HG03558 (cell line): ENCODE measurements around the gene KRTAP12-1.
"Not testable (repeated sequence)": the region's sequence is repeated elsewhere in the genome, so short reads cannot be mapped to it uniquely, and the experiment has no call there.

Source experiments
- ATAC-seq: cut with Tn5 transposase; IDR thresholded peaks from one replicate; pipeline ENCODE4 v1.9.1; 2021; ENCODE audit warnings: moderate number of reproducible peaks; ENCODE audit not compliant: unreplicated experiment; ENCODE audit errors: extremely low read depth

KRTAP12-1 gene

GRCh38 chr21:44681152-44681551 lies 811 bp downstream of the KRTAP12-1 start:
- ATAC-seq, result no peak

GRCh38 chr21:44677881-44678280 lies 4.1 kb downstream of the KRTAP12-1 start:
- ATAC-seq, result no peak

- no peak for ATAC-seq
These were observed 10.1 kb downstream of the KRTAP12-1 start for GRCh38 chr21:44671911-44672310.

- ATAC-seq, result no peak
These were observed 11.1 kb downstream of the KRTAP12-1 start for GRCh38 chr21:44670642-44671432.

GRCh38 chr21:44667612-44668011 lies 14.4 kb downstream of the KRTAP12-1 start:
- no peak for ATAC-seq

GRCh38 chr21:44666401-44667320 lies 15.3 kb downstream of the KRTAP12-1 start, which contains the start of gene KRTAP12-2:
TSS of gene KRTAP12-2 (minus strand) at chr21:44666927. CDS start at chr21:44666886, 41 bp downstream.
- no peak for ATAC-seq

GRCh38 chr21:44664691-44665090 lies 17.3 kb downstream of the KRTAP12-1 start:
- no peak for ATAC-seq

- not testable (repeated sequence) for ATAC-seq
These were observed 20.4 kb downstream of the KRTAP12-1 start for GRCh38 chr21:44661567-44661966.

- no peak for ATAC-seq
These were observed 22.9 kb downstream of the KRTAP12-1 start for GRCh38 chr21:44658913-44659595.

GRCh38 chr21:44658541-44658910 lies 23.4 kb downstream of the KRTAP12-1 start:
- no peak for ATAC-seq

- no peak for ATAC-seq
These were observed 24.1 kb downstream of the KRTAP12-1 start, which contains the start of gene KRTAP12-3 for GRCh38 chr21:44657635-44658540. TSS of gene KRTAP12-3 (plus strand) at chr21:44657932. CDS start at chr21:44657980, 48 bp downstream.

GRCh38 chr21:44656868-44657267 lies 25.1 kb downstream of the KRTAP12-1 start:
- no peak for ATAC-seq

GRCh38 chr21:44654576-44655175 lies 27.3 kb downstream of the KRTAP12-1 start, which contains the start of gene KRTAP12-4:
TSS of gene KRTAP12-4 (minus strand) at chr21:44654659. CDS start at chr21:44654614, 45 bp downstream.
- ATAC-seq, result no peak

- no peak for ATAC-seq
These were observed 28.0 kb downstream of the KRTAP12-1 start for GRCh38 chr21:44653656-44654575.

GRCh38 chr21:44653123-44653522 lies 28.8 kb downstream of the KRTAP12-1 start:
- ATAC-seq, result no peak

GRCh38 chr21:44650973-44651675 lies 30.8 kb downstream of the KRTAP12-1 start:
- ATAC-seq, result no peak

- no peak for ATAC-seq
These were observed 31.5 kb downstream of the KRTAP12-1 start for GRCh38 chr21:44650265-44650972.
